Cardiac septum (tissue), 1 donor: ENCODE measurements around the gene TAF7L. TPM values are rescaled to one million over a fixed set of nuclear protein-coding genes. Genes with fewer than 3 reads are reported as not detected.
"Not testable (repeated sequence)": the region's sequence is repeated elsewhere in the genome, so short reads cannot be mapped to it uniquely, and the experiment has no call there.

Experiments used
- DNase-seq: peaks from one replicate; pipeline ENCODE4 v3.0.0-alpha.2; 2020; ENCODE audit warnings: low spot score
- intact Hi-C: fragments of 100-400 bp; cut with DNase I; formaldehyde crosslinking; loops from one replicate; pipeline ENCODE4 v1.14.0; 2022
- long read RNA-seq: library from polyadenylated mRNA; unstranded; transcript quantifications from one replicate; pipeline ENCODE4 v2.0.0, GENCODE V29; 2021
- total RNA-seq: library from RNA; stranded (reverse); fragmentation: NEBNext Ultra II Directional; extraction: Animal tissue kit (Norgen Biotek cat#: 25700); gene quantifications from one replicate; pipeline ENCODE4 v1.2.1, GENCODE V29; 2021
- donor health status: DM: no; HTN: no; CAD: no.

Gene TAF7L
- not detected for total RNA-seq
- long read RNA-seq, result 0 reads

- DNase-seq, result no peak
- intact Hi-C loops, result no loop called here
These were observed at the start of gene TAF7L for GRCh38 chrX:101290957-101291603. TAF7L (minus strand) TSS chrX:101291334; CDS start chrX:101287543, 3,791 bp downstream.

- no peak for DNase-seq
- intact Hi-C loops, result no loop called here
These were observed 46.7 kb upstream of the TAF7L start for GRCh38 chrX:101337776-101338271.

DNA sequence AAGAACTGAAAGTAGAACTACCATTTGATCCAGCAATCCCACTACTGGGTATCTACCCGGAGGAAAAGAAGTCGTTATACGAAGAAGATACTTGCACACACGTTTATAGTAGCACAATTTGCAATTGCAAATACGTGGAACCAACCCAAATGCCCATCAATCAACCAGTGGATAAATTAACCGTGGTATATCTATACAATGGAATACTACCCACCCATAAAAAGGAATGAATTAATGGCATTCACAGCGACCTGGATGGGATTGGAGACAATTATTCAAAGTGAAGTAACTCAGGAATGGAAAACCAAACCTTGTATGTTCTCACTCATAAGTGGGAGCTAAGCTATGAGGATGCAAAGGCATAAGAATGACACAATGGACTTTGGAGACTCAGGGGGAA is 43.2 kb upstream of the TAF7L start:
- DNase-seq, intact Hi-C loops: not testable (repeated sequence)

- DNase-seq, intact Hi-C loops: not testable (repeated sequence)
These were observed 35.5 kb upstream of the TAF7L start for GRCh38 chrX:101326600-101326999.

- intact Hi-C loops, result no loop called here
- DNase-seq, result no peak
These were observed 12.7 kb upstream of the TAF7L start for GRCh38 chrX:101303790-101304189.

GRCh38 chrX:101295603-101296002 is 4.5 kb upstream of the TAF7L start:
- intact Hi-C loops, DNase-seq: not testable (repeated sequence)

DNA sequence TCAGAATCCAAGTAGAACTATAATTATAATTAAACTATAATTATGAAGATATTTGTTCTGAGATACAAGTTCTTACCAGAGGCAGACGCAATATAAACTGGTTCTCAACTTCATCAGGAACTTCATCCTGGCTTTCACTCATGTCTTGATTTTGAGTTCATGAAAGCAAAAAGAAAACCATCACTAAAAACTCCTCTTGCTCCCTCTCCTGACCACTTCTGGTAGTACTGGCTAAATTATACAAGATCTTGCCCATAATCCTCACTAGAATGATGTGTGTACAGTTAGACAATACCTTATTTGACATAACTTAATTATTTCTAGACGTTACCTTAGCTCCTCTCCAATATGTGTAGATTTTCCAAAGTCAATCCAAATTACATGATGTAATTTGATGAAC is 3.7 kb downstream of the TAF7L start:
- no peak for DNase-seq
- intact Hi-C loops, result no loop called here

GRCh38 chrX:101276238-101276637 is 14.9 kb downstream of the TAF7L start:
- intact Hi-C loops, result no loop called here
- DNase-seq, result no peak

DNA sequence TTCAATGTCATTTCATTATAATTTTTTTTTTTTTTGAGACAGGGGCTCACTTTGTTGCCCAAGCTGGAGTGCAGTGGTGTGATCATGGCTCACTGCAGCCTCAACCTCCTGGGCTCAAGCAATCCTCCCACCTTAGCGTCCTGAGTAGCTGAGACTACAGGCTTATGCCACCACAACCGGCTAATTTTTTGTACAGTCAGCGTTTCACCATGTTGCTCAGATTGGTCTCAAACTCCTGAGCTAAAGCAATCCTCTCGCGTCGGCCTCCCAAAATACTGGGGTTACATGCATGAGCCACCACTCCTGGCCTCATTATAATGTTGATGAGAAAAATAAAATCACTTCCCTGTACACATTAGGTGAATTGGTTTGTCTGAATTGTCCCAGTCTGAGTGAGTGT is 16.9 kb downstream of the TAF7L start:
- no peak for DNase-seq
- intact Hi-C loops, result no loop called here

DNA sequence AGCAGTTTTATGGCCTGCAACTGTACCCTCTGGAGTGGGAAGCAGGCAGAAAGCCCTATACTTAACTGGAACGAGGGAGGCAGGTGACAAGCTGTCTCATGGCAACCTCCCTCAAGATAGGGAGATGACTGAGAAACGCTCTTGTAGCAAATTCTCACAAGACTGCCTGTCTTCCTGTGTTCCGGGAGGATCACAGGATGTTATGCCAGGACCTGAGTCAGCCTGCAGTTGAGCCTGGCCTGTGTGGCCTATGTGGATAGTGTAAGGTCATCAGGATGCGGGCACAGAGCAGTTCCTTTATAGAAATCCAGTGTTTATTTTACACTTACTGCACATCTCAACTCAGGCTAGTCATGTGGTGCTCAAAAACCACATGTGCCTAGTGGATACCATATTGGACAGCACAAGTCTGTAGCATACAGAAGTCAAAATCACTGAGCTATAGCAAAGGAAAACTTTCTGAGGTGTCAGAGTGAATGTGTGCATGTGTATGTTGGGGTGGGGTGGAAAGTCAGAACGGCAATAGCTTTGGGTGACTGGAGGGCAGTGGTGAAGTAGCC is 25.2 kb downstream of the TAF7L start:
- DNase-seq, result no peak
- intact Hi-C loops, result no loop called here

DNA sequence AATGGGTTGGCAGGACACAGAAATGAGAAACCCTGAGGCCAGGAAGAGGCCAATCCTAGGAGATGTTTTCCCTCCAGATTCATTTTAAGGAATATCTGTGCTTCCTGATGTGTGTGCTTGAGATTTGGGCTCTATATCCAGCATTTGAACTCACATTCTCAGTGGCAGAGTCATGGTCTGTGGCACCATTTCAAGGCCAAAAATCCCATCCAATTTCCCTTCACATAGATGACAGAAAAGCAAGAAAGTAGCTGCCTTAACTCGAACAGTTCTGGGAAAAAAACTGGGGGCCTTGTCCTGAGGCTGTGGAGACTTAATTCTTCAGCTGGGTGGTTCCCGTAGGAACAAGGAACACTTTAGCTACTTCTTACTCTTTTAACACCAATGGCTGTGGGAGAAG is 27.4 kb downstream of the TAF7L start:
- intact Hi-C loops, result no loop called here
- no peak for DNase-seq

GRCh38 chrX:101262590-101262989 is 28.5 kb downstream of the TAF7L start:
- intact Hi-C loops, result no loop called here
- no peak for DNase-seq

DNA sequence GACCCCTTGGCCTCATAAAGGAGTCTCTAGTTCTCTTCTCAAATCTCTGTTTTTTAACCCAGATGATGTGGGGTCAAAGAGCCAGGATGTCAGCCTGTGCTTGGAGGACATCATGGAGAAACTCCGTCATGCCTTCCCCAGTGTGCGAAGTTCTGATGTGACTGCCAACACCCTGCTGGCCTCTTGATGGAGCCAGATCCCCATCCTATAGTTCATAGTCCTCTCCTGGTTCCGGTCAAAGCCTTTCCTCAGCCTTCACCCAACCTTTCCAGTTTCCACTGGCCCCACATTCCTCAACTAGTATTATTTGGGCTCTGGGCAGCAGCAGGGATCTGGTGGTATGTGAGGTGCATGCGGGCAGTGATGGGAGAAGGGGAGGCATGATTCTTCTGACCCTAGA is 30.7 kb downstream of the TAF7L start:
- intact Hi-C loops, result no loop called here
- DNase-seq, result no peak

DNA sequence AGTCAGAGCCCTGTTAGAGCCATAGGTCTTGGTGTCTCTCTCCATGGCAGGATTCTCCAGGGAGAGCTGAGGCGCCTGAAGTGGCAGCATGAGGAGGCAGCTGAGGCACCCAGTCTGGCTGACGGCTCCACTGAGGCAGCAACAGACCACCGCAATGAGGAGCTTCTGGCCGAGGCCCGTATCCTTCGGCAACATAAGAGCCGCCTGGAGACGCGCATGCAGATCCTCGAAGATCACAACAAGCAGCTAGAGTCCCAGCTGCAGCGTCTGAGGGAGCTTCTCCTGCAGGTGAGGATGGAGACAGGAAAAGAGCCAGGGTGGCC is 32.9 kb downstream of the TAF7L start:
- intact Hi-C loops, result no loop called here
- no peak for DNase-seq

DNA sequence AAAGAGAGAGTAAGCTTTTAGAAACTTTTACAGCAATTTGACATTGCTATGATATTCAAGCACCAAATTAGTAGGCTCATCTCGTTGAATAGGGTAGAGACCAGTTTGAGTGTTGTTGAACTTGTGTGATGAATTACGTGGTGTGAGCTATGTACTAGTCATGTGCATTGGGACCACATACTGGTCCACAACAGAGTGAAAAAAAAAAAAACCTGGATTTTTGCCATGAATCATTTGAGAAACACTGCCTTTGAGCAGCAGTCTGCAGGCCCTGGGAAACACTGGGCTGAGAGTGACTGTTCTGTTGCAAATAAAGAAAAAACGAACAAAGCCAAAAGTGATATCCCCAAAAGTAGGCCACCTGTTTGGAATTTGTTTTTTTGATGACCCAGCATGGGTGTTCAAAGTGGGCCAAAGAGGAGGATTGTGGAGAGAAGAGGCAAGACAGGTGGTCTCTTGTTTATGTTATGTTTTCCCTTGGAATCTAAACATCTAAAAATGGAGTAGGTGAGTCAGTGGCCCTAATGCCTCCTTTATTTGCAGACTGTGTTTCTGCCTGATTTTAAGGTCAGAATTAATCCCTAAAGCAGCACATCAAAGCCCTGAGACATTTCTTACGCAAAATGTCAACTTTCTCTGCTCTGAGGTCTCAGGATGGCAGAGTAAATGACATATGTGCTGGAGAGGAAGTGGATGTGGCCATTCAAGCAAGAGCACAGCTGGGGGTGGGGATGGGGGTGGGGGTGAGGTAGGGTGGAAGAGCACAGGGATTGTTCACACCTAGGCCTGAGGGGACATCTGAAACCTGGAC is 33.5 kb downstream of the TAF7L start:
- intact Hi-C loops, result no loop called here
- no peak for DNase-seq

GRCh38 chrX:101252634-101253033 is 38.5 kb downstream of the TAF7L start:
- no peak for DNase-seq
- intact Hi-C loops, result no loop called here

GRCh38 chrX:101241531-101241930 is 49.6 kb downstream of the TAF7L start:
- no peak for DNase-seq
- intact Hi-C loops, result no loop called here

GRCh38 chrX:101237041-101237440 is 54.1 kb downstream of the TAF7L start:
- intact Hi-C loops, result no loop called here

DNA sequence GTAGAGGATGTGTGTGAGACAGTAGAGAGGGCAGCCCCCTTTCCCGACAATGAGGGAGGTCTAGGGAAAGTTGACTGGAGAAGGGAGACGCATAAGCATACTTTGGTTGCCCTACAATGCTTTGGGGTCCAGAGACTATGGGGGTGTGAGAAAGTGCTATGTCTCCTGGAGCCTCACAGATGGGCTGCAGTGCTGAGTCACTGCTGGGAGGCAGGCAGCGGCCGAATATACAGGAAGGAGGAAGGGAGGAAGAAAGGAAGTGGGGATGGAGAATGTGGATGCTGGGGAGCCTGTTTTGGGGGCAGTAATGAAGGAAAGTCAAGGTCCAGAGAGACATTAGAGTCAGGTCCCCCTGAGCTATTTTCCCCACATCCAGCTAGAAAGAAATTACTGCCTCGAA is 58.8 kb downstream of the TAF7L start:
- intact Hi-C loops, result no loop called here
- no peak for DNase-seq

More at GRCh38 chrX:101237041-101237440, 54.1 kb downstream of the TAF7L start:
- no peak for DNase-seq

DNA sequence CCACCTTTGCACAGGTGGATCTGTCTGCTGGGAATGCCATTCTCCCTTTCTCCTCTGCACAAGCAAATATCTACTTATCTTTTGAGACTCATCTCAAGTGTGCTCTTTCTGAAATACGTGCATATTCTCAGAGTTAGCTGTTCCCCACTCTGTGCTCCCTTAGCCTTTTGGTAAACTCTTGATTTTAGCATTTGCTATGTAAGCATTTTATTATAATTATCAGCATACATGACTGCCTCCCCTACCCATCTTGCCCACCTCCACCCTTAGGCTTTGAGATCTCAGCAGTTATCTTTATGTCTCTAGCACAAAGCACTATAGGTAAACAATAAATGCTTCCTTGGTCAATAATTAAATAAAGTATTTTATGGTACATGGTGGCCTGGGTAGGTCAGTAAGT is 60.1 kb downstream of the TAF7L start:
- intact Hi-C loops, result no loop called here
- DNase-seq, result no peak

GRCh38 chrX:101230636-101231035 is 60.5 kb downstream of the TAF7L start:
- no peak for DNase-seq
- intact Hi-C loops, result no loop called here
